Activated CD8-positive, alpha-beta memory T cell treated with anti-CD3 and anti-CD28 coated beads for 24 hours (primary cell): ENCODE measurements around the gene TAMALIN.

Experiments used
- DNase-seq: peaks from one replicate; pipeline ENCODE4 v3.0.0-alpha.2; 2020

TAMALIN gene

DNA sequence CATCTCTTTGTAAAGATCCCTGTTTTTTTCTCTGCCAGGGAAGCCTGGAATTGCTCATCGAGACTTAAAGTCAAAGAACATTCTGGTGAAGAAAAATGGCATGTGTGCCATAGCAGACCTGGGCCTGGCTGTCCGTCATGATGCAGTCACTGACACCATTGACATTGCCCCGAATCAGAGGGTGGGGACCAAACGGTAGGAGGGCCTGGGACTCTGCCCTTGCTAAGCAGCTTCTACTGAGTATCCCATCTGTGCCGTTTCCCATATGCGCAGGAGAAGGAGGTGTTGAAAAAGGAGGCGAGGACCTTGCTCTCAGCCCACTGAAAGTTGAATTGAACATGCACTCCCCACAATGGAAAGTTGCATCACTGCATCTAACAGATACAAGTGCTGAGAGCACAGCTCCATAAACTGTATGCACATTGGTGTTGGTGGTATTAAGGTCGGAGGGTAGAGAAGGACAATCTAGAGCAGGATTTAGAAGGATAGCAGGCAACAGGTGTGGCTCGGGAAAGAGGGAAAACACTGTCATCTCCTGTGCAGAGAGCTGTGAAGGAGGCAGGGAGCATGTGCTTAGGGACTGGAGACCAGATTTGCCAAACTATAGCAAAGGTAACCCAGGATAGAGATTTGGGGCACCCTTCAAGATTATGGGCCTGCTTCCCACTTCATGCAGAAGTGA lies 21.5 kb upstream of the TAMALIN start:
- no peak for DNase-seq

DNA sequence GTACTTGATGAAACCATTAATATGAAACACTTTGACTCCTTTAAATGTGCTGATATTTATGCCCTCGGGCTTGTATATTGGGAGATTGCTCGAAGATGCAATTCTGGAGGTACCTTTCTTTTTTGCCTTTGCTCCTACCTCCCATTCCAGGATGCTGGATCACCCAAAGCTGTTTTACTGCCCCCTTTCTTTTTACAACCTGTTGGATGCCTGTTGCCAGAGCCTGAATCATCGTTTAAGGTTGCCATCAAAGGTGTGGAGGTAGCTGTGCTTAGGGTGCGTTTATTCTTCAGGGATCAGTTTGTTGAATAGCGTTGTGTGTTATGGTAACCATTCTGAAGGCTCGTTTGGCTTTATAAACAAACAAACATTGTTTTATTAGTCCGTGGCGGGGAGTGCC lies 19.9 kb upstream of the TAMALIN start:
- no peak for DNase-seq

DNA sequence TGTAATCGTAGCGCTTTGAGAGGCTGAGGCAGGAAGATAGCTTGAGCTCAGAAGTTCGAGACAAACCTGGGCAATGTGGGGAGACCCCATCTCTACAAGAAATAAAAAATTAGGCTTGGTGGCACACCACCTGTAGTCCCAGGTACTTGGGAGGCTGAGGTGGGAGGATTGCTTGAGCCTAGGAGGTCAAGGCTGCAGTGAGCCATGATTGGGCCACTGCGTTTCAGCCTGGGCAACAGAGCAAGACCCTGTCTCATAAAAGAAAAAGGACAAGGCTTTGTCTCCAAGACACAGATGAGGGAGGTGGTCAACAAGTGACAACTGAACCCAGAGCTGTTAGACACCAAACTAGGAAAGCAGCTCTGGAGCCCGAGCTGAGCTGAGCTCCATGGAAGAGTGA lies 14.5 kb upstream of the TAMALIN start:
- no peak for DNase-seq

DNA sequence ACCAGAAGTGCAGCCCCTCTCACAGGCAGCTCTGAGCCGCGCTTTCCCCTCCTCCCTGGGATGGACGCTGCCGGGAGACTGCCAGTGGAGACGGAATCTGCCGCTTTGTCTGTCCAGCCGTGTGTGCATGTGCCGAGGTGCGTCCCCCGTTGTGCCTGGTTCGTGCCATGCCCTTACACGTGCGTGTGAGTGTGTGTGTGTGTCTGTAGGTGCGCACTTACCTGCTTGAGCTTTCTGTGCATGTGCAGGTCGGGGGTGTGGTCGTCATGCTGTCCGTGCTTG lies 12.3 kb upstream of the TAMALIN start:
- DNase-seq = no peak

DNA sequence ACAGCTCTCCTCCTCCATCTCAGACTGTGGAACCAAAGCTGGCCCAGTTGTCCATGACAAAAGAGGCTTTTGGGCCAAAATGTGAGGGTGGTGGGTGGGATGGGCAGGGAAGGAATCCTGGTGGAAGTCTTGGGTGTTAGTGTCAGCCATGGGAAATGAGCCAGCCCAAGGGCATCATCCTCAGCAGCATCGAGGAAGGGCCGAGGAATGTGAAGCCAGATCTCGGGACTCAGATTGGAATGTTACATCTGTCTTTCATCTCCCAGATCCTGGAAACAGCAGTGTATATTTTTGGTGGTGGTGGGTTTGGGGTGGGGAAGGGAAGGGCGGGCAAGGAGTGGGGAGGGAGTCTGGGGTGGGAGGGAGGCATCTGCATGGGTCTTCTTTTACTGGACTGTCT lies 11.8 kb upstream of the TAMALIN start:
- DNase-seq = no peak

DNA sequence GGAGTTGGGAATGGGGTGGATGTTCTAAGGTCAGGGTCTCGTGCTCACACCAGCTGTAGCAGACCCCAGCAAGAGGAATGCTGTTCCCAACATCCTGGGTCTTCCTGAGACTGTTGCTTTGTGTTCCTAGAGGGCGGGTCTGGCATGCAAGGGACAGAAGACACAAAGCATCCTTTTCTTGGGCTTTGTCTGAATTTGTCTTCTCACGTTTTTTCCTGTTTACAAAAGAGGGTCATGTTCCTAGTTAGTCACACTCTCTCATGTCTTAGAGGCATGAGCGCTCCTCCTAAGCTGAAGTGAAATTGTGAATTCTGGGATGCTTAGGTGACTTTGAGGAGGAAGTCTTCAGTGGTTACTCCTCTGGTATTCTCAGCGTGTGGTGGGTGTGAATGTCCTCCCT lies 9.6 kb upstream of the TAMALIN start:
- DNase-seq = no peak

DNA sequence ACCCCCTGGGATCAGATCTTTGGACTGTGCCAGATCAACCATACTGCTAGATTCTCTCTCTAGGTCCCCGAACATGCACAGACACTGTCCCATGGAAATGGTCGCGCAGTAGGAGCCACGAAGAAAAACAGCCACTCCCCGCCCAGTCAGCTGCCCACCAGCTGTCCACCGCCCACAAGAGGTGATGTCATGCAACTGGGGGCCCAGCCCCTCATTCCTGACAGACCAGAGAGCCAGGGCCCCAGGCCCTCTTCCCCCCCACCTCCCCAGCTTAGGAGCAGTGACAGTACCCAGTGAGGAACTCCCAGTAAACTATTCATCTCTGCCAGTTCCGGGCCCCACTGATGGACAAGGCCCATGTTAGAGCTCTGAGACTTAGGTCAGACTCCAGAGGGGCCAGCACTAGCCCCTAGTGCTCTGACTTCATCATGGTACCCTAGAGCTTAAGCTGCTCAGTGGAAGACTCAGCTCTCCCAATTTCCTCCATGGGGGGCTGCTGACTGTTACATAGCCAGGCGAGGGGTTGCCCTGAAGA lies 3.7 kb upstream of the TAMALIN start:
- no peak for DNase-seq

DNA sequence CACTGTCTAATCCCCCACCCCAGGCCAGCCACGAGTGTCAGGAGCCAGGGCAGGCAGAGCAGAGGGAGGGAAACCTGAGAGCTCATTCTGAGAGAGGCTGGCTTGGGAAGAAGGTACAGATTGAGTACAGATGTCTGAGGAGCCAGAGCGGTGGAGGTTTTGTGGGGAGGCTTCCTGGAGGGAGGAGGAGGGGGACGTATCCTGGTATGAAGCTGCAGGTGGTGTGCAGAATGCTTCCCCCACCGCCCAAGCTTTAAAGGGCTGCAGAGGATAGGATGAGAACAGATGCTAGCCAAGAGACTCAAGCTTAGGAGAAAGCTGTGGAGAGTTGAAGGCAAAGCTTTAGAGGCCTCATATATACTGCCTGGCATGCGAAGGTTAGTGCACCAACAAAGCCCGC lies 3.2 kb upstream of the TAMALIN start:
- no peak for DNase-seq

DNA sequence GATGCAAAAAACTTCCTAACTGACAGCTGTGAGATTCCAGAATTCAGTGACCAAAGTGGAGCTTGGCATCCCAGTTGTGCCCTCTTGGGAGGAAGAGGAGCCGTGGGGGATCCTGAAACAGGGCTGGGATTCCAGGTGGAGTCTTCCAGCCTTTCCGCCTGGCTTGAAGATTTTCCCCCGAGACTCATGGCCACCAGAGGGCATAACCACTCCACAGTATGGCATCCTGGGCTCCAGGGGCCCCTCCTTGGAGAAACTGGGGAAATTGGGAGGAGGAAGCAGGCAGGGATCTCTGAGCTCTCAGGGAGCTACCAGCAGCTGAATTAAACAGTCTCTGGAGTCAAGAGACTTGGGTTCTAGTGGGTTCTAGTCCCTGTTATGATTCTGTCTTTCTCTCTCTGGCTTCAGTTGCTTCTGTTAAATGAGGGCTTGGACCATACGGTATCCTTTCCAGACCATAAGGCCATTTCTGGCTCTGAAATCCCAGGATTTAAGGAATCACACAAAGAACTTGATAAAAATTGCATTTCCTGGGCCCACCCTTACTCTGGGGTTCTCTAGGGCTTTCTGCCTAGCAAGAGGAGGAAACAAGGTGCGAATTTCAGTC lies 2.6 kb upstream of the TAMALIN start:
- no peak for DNase-seq

DNA sequence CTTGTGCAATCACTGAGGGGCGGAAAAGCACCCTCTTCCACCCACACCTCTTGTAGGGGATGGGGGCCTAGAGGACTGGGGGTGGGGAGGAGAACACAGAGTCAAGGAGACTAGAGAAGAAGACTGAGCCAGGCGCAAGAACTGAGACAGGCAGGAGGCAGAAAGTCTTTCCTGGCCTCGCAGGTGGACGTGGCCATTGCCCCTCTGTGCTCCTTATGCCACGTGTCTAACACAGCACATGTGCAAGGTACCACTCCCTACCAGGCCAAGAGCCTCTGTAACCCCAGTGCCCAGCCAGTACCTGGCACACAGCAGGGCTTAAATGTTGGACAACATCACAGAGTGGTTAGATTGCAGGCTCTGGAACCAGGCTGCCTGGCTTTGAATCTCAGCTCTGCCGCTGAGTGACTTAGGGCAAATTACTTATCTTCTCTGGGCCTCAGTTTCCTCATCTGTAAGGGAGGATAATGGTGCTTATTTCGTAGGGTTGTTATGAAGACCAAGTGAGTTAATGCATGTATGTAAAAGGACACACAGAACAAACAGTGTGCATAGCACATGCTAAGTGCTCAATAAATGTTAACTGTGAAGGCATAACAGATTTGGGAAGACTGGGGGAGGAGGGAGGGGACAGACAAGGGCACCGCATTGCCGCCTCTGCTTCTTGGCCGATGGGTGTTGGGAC lies 1.4 kb upstream of the TAMALIN start:
- DNase-seq = no peak

DNA sequence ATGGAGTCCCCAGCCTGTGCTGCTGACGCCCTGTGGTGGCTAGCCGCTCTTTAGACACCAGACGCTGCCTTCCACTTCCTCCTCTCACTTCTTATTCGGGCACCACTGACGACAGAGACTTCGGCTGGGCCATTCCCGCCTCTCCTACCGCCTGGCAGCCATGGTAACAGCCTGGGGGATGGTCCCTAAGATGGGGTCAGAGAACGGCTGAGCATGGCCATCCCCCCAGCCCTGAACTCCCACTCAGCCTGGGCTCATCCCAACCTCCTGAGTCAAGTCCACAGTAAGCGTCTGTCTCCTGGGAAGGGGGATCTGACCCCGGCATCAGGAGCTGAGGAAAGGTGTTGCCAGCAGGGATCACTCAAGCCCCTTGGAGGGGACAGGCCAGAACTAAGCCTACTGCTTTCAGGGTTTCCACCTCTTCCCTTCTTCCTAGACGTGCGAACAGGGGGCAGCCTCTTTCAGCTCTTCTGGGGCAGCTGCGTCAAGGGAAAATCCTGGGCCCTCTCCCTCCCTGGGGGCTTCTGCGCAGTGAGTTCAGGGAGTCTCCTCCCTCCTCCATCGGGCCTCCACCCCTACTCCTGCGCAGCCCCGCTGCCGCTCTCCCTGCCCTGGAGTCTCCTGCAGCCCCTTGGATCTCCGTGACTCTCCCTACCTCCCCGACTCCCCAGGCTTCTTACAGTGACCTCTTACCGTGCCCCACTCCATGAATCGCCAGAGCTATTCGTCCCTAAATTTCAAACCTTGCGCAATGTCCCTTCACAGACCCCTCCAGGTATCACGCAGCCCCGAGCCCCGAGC lies 643 bp upstream of the TAMALIN start:
- no peak for DNase-seq

DNA sequence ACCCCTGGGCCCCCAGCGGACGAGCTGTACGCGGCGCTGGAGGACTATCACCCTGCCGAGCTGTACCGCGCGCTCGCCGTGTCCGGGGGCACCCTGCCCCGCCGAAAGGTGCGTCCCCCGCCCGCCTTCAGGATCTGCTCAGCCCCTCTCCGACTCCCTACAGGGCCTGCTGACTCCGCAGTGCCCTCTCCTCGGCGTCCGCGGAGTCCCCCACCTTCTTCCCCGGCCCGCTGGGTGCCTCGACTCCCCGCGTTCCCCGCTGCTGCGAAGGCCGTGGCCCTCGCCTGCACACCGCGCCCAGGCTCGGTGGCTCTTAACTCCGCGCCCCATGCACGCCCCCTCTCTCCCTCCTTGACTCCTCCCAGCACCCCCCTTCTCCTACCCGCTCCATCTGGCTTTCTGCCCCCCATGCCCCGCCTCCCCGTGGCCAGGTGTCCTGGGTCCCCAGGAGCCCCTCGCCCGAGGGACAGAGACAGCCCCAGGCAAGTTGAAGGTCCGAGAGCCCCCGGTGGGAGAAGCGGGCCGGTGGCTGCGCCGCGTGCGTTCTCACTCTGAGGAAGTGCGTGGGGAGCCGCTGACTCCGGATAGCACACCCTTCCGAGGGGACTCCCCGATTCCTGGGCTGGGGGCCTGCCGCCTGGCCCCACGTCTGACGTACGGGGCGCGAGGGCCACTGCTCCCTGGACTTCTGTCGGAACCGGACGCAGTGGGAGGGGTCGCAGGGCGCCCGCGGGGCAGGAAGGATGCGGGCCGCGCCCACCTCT lies 594 bp downstream of the TAMALIN start:
- DNase-seq = peak; percentile 83

DNA sequence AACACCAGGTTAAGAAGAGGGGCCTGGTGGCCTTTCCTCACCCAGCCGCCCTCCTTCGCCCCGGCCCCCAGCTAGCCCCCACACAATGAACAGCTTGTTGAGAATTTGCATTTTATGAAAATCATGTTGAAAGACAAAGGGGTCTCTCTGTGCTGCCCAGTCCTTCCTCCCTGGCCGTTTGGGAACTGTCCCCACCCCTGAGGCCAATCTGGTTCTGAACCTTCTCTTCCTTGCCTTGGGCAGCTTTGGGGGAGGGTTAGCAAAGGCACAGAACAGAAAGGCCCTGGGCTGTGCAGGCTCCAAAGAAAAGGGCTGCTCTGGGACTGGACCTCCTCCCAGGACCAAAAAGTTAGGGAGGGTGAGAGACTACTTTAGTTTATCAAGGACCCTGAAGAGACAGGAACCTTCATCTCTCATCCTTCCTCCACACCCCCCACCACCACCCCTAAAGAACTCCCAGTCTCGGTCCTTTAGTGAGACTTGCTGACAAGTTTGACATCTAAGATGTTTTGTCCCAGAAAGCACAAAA lies 1.3 kb downstream of the TAMALIN start:
- no peak for DNase-seq

DNA sequence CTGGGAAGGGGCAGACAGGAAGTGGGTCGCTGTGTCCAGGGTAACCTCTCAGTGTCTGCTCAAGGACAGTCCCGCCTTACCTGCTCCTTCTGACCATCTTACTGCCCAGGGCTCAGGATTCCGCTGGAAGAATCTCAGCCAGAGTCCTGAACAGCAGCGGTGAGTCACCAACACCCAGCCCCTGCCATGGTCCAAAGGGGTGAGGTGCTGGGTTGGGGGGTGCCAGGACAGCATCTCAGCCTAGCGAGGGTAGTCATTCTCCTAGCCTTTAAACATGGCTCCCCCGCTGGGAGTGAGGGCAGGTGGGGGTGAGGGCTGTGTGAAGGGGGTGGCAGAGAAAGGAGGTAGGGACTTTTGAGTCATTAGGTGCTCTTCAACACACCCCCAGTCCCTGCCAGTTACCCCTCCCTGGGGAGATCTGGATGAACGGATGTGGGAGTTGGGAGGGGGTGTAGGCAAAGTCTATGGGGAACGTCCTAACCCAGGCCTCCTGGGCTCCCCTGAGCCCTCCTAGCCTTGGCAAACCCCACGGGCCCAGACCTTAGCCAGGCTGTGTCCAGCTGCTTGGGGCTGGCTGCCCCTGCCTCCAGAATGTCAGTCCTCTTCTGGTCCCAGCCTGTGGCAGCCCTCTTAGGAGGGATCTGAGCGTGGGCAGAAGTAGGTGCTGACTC lies 2.5 kb downstream of the TAMALIN start:
- no peak for DNase-seq

DNA sequence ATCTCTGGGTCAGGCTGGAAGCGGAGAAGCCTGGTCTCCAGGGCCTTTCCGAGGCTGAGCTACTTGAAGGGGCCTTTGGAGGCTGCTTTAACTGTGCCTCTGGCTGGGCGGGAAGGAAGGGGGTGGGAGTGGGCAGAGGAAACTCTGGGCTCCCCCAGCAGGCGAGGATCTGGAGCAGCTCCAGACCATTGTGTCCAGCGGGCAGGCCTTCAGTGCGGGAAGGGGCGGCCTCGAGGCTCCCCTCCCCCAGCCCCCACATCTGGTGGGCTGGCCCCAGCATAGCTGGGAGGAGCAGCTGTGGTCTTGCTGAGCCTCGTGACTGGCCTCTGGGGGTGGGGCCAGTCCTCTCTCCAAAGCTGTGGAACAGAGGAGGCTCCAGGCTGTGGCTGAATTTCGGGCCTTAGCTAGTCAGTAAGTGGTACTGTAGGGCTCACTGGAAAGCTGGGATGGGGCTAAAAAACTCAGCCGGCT lies 3.4 kb downstream of the TAMALIN start:
- no peak for DNase-seq

DNA sequence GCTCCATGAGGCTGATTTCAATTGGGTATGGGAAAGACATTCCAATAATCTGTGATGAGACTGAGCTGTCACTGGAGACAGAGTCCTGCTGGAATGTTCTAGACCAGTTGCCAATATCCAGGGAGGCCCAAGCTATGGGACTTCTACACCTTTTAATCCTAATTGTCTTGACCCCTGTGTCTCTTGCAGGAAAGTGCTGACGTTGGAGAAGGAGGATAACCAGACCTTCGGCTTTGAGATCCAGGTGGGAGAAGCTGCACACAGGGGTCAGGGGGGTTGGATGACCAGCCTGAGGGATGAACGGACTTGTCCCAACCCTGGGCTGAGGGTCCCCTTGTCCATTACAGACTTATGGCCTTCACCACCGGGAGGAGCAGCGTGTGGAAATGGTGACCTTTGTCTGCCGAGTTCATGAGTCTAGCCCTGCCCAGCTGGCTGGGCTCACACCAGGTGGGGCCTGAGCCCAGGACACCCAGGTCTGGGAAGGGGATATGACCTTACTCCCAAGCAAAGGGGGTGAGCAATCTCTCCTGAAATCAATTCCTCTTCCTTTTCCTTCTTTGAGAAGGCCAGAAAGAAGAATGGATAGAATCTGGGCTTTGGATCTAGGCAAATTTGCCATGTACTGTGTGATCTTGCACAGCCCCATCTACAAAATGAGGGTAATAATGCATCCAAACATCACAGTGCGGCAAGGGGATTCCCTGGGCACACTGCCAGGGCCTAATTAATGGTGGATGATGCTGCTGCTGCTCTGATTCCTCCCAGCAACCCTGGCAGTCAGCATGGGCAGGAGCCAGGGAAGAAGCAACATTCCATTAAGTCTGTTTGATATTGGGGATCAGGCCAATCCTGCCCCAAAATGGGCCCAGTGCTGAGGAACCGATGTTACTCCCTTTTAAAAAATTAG lies 4.2 kb downstream of the TAMALIN start:
- DNase-seq = no peak

DNA sequence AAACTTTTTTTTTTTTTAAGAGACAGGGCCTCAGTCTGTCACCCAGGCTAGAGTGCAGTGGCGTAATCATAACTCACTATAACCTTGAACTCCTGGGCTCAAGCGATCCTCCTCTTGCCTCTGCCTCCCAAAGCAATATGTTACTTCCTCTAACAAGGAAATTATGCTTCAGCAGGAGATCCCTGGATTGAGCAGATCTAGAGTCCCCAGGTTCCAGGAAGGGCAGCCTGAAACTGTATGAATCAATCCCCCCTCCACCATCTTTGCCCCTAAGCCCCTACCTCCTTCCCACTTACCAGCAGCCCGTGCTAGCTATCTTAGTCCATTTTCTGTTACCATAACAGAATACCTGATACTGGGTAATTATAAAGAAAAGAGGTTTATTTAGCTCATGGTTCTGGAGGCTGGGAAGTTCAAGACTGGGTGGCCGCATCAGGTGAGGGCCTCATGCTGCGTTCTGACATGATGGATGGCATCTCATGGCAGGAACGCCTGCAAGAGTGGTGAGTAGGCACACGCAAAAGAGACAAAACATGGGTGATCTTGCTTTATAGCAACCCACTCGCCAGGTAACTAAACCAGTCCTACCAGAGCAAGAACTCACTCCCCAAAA lies 5.0 kb downstream of the TAMALIN start:
- no peak for DNase-seq

DNA sequence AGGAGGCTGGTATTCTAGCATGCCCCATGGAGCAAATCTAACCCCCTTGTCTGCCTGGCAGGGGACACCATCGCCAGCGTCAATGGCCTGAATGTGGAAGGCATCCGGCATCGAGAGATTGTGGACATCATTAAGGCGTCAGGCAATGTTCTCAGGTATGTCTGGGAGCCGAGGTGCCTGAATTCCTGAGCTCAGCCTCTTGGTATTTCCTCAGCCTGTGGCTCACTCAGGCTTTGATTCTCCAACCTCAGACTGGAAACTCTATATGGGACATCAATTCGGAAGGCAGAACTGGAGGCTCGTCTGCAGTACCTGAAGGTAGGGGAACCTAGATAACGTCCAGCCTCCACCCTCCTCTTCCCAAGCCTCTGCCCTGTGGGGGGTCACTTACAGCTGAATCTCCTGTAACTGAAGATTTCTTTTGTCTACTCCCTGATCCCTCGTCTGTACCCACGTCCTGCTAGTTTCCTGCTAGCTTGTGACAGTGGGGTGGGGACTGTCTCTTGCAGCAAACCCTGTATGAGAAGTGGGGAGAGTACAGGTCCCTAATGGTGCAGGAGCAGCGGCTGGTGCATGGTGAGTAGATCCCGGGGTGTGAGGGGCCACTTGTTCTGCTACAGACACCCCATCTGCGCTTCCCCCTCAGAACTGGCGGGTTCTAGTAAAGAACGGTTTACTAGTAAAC lies 7.0 kb downstream of the TAMALIN start:
- no peak for DNase-seq
